Measurements from ENCODE around the gene ZNF214.
"Not testable (repeated sequence)": the region's sequence is repeated elsewhere in the genome, so short reads cannot be mapped to it uniquely, and the experiment has no call there.

Gene ZNF214

DNA sequence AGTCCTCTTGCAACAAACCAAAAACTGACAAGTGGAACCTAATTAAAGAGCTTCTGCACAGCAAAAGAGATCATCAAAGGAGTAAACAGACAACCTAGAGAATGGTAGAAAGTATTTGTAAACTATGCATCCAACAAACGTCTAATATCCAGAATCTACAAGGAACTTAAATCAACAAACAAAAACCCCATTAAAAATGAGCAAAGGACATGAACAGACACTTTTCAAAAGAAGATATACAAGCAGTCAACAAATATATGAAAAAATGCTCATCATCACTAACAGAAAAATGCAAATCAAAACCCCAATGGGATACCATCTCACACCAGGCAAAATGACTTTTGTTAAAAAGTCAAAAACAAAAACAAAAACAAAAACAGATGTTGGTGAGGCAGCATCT lies 33.7 kb downstream of the ZNF214 start:
- no peak for DNase-seq

DNA sequence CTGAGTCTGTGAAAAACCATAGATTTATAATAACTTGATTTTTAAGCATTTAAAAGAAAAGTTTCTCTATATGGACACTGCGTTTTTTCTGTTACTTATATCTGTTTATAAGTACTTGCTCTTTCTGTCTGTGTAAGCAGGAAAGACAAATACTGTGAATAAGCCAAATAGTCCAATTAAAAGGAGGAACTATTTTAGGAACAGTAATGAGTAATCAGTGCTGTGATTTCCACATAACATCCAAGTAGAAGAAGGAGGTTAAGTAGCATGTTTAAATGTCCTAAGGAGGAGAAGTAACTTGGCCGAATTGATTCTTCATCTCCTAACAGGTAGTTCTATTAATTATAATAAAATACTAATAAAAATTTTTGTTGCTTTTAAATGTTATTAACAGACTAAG lies 40.8 kb downstream of the ZNF214 start:
- no peak for DNase-seq

DNA sequence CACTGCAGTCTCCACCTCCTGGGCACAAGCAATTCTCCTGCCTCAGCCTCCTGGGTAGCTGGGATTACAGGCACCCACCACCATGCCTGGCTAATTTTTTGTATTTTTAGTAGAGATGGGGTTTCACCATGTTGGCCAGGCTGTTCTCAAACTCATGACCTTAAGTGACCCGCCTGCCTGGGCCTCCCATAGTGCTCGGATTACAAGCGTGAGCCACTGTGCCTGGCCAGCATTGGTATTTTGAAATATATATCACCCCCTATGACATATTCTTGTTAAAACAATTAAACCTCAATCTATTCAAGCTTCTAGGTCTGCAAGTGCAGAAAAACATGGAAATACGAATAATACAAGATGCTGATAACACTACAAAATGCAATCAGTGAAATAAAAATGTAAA lies 50.3 kb downstream of the ZNF214 start:
- DNase-seq: not testable (repeated sequence)

DNA sequence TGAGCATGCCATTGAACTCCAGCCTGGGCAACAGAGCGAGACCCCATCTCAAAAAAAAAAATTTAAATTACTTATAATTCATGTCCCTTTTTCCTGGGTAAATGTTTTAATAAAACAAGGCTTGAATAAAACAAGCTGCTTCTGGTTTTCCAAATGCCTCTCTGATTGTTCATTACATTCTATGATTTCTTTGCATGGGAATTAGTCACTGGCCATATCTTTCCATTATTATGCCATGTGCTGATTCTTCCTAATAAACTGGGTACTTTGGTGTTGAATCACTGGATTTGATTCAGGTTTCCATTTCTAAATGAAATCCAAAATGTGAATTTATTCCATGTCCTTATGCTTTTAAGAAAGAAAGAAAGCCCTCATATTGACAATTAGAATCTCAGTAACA lies 51.3 kb downstream of the ZNF214 start:
- DNase-seq: no peak

DNA sequence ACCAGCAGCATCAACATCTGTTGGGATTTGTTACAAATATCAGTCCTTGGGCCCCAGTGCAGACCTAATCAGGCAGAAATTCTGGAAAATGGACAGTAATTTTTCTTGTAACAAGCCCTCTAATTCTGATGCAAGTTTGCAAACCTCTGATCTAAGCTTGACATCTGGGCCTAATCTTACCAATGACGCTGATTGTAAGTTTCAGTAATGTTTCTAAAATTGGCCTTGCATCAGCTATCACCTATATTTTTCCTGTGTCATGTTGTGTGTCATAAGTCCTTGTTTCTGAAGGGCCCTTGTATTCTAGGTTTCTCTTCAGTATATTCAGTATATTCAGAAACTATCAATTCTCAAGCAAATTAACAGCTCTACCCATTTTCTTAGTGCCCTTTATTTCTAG lies 57.5 kb downstream of the ZNF214 start:
- DNase-seq: no peak

DNA sequence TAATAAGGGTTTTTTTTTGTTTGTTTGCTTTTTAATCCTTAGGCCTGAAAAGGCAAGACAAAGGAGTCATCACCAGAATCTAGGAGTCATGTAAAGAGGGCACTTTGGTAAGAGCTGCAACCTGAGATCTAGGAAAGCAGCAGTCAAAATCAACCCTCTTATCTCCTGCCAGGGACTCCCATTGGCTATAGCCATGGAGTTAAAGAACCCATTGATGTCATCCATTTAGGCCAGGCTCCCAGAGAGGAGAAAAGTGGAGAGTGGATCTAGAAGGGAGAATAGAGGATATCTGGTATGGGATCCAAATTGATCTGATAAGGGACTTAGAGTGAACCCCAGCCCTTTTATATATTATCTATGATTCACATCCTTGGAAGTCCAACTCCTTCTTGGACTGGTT lies 58.0 kb downstream of the ZNF214 start:
- DNase-seq: no peak

DNA sequence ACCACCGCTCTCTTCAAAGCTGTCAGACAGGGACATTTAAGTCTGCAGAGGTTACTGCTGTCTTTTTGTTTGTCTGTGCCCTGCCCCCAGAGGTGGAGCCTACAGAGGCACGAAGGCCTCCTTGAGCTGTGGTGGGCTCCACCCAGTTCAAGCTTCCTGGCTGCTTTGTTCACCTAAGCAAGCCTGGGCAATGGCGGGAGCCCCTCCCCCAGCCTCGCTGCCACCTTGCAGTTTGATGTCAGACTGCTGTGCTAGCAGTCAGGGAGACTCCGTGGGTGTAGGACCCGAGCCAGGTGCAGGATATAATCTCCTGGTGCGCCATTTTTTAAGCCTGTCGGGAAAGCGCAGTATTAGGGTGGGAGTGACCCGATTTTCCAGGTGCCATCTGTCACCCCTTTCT lies 65.9 kb downstream of the ZNF214 start:
- not testable (repeated sequence) for DNase-seq

Measured in NCI-H187 treated with DMSO at 0.1 percent for 48 hours (cell line).